Stimulated activated CD8-positive, alpha-beta memory T cell treated with anti-CD3 and anti-CD28 coated beads, Interleukin-4, amount 100 ng/mL, for 48 hours (primary cell): Measurements from ENCODE around the gene PPP3CA.

ENCODE experiments used
- DNase-seq: peaks from one replicate; pipeline ENCODE4 v3.0.0-alpha.2; 2020

The PPP3CA gene

DNA sequence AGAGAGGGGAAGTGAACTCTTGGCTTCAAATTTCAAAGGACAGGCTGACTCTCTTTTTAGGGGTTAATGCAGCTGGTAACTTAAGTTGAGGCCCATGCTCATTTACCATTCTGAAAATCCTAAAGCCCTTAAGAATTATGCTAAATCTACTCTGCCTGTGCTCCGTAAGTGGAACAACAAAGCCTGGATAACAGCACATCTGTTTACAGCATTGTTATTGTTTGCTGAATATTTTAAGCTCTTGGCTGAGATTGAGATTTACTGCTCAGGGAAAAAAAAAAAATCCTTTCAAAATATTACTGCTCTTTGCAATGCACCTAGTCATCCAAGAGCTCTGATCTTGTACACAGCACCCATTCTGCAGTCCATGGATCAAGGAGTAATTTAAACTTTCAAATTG, 17.7 kb downstream of the PPP3CA start:
- no peak for DNase-seq

DNA sequence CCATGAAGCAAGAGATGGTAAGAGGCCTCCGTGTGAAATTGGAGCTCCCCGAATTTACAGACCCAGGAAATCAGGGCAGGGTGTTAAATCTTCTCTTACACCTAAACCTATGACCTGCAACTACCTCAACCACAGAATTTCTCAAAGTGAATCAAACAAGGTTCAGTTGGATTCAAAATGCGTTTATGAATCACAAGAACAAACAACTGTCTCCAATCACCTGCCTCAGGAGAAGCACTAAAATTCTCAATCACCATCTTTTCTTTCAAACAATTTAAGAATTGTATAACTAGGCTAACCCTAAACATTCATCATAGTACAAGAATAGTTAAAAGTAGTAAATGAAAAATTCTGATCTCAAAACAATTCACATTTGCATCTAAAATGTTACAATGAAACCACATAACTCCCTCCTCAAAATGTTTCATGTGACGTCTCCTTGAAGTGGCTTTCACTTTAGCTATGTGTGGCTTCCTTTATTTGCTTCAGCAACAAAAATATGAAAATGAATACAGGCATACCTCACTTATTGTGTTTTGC, 19.2 kb downstream of the PPP3CA start:
- no peak for DNase-seq

DNA sequence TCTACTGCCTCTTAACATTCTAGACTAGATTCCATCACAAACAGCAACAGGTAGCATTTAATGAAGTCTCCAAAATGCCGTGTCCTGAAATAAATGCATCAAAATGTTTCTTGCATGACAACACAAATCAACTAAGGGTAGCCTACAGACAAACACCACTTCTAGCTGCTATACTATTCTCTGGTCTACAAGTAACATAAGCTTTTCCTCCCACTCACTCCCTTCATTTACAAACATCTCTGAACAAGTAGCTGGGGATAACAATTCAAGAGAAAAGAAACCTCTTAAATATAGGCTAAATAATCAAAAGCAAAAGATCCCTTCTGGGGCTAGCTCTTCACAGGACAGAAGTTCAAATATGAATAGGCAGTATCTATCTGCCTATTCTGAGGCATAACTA, 20.8 kb downstream of the PPP3CA start:
- no peak for DNase-seq

DNA sequence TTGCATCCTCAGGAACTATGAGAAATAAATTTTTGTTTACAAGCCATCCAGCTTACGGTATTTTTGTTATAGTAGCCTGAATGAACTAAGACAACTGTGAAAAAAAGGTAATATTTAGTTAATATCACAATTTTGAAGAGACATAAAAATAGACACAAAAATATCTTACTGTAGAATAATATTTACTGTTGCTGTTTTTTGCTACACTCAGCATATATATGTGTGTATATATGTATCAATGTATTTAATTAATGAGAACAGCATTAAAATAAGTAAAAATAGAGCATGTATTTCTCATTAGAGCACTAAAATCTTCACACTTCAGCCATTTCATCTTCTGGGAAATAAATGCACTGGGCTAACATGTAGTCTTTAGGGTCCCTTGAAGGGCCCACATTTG, 24.6 kb downstream of the PPP3CA start:
- DNase-seq = no peak

DNA sequence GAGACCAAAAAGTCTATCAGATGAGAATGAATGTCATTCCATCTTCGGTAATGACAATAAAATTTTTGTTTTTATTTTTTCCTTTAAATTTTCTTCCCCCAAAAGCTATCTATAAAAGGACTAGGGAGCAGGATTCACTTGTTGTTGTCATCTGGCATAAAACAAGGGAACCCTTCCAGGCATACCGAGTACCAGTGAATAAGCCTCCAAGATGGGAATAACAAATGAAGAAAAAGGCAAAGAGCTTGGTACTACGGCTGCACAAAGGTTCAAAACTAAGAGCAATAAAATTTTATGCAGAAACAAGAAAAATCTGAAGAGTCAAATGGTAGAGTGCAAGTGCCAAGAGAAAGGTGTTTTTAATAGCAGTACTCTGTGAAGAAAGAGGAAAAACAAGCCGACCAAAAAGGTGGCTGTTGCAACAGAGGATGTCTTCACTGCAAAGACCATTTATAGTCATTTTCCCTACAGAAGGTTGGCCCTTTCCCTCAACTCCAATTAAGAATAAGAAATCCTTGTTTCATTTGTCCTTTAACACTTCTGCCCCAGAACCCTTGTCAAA, 25.8 kb downstream of the PPP3CA start:
- no peak for DNase-seq

DNA sequence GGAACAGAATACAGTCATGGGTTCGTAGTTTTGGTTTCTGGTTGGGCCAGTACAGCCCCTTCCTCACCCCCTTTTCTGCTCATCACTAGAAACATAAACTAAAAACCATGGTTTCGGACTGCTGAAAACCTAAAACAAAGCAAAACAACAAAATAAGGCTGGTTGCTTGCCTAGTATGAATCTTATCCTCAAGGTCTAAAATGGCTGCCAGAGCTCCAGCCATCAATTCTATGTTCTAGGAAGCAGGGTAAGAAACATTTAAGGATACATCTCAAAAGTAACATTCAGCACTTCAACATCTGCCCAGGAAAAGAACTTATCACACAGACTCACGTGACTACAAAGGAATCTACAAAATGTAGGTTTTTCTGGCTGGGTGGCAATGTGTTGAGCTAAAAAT, 31.5 kb downstream of the PPP3CA start:
- DNase-seq = no peak

DNA sequence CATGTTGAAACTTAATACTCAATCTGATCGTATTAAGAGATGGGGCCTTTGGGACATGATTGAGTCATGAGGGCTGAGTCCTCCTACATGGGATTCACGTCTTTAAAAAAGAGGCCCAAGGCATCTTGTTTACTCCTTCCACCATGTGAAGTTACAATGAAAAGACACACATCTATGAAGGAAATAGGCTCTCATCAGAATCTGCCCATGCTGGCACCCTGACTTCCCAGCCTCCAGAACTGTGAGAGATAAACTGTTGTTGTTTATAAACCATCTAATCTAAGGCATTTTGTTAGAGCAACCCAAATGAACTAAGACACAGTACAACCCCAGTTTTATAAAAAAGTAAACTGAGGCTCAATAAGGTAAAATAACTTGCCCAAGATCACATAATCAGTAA, 32.3 kb downstream of the PPP3CA start:
- DNase-seq = no peak

DNA sequence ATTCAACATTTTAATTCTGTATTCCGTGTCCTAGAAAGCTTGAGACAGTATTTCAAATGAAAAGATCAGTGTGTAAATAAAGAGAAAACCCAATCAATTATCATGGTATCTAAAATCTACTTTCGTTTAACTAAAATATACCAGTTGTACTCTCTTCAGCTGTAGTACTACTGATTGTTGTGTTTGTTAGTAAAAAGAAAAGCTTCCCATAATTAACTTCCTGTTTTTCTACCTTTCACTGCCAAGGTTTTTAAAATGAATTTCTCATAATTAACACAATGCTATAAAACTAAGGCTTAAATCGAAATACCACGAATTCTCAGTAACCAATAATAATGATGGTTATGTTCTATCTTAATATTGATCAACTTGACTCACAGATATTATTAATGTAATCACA, 37.4 kb downstream of the PPP3CA start:
- DNase-seq = no peak

DNA sequence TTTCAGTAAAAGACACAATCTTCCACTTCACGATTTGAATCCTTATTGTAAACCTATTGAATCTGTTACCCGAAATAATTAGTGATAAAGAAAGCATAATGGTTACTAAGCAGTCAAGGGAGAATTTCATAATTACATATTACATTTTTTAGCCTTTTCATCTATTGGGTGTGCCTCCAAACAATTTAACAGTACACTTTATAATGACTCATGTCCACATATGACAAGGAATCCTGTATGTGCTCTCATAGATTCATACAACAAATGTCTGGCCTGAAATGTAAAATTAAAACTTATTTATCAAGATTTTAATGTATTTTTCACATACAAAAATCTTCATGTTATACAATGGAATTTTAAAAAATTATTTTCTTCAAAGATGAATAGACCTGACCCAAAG, 39.4 kb downstream of the PPP3CA start:
- DNase-seq = no peak

DNA sequence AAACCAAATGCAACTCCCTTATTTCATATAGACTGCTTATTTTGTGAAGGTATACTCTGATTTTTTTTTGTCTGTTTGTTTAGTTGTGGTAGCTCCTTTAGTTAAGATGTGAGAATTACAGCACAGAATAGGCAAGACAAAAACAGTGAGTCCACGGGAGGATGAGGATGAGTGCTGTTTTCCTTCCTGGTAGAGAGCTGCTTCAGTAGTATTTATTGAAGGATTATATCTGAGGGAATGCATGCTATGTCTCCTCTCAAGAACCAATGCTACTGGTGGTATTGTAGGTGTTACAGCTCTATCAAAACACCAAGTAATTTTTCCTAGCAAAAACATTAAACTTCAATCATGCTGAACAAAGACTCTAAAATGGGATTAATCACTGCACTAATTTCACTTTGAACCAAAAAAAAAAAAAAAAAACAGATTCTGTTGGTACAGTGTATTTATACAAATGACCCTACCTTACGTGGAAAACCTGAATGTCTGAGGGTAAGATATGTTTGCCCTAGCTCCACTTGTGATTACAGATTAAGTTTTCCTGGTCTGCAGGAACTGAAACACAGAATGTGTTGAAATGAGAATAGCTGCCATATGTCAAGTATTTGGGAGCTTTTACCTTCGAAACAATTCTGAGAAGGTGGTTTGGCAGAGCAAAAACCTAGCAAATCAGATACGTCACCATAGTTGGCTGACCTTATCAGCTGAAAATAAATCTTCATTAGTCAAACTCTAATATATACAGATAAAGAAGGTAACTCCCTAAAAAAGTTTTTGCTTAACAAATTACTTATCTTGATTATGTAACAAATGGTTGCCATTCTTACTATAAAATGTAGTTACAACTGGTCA, 40.3 kb downstream of the PPP3CA start:
- no peak for DNase-seq

DNA sequence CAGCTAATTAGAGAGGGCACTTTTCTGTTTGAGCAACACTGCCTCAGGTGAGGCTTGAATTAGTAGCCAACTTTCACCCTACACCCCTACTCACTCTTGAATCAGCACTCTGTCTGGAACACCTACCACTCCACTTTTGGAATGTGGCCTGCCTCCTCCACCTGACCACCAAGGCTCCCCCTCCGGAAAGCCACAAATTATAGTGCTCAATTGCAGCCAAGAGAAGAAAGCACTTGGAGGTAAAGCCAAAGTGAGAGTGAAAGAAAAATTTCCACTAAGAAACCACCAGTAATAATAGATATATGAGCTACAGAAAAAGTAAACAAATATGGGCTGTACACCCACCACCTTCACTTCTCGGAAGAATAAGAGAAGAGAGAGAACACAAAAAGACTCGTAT, 41.1 kb downstream of the PPP3CA start:
- DNase-seq = no peak

DNA sequence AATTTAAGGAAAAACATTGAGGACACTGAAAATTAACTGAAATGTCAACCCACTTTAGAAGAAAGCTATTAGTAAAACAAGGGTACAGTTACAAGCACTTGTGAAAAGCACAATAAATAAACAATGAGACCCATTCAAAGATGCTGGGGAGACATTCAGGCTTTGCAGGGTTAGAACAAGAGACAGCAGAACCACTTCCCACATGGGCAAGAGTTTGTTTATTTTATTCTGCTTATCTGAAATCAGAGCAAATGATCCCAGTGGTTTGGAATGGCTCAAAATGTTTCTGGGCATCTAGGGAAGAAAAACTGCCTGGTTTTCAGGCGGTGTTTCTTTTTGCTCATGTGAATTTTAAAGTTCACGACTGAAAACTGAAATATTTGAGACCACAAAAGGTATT, 42.4 kb downstream of the PPP3CA start:
- DNase-seq = no peak

DNA sequence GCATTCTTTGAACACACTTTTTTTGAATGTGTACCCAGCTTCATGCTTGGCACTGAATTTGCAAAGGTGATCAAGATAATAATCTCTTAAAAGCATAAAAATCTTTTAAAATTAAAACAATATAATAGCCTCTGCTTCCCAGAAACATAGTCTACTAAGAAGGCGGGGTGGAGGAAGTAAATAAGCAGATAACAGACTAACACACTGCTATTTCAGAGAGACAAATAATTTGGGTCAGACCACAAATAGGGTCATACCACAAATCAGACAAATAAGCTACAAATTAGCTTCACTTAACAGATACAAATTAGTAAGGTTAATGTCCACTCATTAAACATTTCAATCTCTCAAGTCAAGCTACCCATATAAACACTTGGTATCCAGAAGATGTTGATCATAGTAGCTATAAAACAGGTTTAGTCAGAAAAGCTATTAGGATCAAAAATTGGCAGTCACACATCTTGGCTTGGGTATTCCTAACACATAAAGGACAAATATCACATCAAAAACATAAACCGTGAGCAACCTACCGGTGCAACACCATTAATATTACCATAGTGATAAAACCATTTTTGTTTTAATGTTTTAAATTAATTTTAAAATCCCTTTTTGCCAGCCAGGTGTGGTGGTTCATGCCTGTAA, 47.3 kb downstream of the PPP3CA start:
- no peak for DNase-seq

DNA sequence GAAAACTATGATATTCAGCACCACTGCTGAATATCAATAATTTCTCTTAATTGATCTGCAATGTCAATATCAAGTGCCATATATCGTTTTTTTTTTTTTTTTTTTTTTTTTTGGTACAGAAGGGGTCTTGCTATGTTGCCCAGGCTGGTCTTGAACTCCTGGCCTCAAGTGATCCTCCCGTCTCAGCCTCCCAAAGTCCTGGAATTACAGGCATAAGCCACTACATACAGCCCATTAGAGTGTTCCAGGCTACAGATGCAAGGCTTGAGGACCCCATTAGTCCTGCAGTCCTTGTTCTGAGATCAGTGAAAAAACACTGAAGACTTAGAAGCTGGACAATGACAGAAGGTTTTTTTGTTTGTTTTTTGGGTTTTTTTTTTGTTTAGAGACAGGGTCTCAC, 48.3 kb downstream of the PPP3CA start:
- no peak for DNase-seq

DNA sequence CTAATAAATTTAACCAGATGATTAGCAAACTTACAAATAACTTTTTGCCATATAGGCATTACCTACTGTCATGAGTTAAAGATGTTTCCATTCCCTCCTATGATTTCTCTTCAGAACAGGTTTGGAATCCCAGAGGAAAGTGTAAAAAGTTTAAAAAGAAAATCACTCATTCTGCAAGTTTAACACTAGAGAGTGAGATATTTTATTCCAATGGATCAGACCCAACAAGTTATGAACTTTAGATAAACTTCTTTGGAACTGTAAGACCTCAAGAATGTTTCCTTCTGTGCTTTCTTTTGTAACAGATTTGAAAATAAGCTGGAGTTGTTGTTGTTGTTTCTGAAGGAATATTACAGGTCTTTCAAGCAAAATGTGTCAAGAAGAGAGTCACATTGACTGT, 51.6 kb downstream of the PPP3CA start:
- no peak for DNase-seq

DNA sequence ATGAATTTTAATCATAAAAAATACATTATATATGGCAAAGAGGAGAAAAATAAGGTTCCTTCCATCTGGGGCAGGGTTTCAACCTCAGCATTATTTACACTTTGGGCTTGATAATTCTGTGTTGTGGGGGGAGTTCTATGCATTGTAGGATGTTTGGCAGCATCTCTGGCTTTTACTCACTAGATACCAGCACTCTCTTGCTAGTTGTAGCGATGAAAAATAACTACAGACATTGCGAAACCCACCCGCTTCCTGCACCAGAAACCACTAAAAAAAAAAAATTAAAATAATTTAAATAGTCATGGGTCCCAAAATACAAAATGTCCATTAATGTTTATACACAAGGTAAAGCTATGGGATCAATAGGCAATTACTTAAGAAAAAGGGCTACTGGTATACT, 52.7 kb downstream of the PPP3CA start:
- DNase-seq = no peak

DNA sequence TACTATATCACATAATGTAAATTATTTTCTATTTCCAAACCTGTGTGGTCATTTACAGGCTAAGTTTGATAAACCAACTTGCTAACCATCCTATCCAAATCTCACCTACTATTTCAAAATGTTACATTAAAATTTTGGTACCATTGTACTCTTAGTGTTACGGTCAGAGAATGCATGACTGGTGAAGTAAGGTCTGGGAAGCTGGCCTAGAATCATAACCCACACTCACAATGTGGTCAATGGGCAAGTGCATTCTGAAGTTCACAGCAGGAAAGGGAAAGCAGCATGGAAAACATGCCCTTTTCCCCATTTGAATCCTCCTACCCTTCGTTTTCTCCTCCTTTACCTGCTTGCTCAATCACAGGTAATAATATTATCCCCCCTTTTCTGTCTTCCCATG, 54.4 kb downstream of the PPP3CA start:
- no peak for DNase-seq

DNA sequence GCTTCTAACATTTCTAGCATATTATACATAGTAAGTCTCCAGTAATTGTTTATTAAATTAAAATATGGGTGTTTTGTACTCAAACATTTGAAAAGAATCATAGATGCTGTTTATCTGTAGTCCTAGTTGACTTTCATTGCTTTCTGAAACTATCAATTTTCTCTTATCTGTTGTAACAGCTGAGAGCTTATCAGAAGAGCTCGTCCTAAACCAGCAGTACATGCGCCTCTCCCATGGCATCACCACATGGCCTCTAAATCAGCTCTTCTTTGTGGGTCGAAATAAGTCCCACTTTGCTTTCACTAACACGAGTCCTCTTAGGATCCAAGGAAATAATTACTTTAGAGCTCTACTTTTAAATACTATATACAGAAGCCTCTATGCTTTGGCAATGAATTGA, 55.1 kb downstream of the PPP3CA start:
- no peak for DNase-seq

DNA sequence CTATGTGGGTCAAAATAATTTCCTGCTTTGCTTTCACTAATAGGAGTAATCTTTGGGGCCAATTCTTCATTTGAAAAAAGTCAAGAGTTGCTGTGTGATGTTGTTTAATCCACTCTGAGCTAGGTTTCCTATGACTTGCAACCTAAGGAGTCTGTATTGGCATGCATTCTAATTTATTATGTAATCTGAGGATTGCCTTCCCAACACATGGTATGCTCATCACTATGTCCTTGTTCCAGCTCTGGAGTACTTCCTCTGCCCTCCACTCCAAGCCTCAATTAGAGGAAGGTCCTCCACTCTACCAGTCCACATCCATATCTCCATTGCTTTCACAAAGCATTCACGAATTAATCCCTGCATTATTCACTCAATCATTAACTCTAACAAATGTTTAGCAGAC, 56.1 kb downstream of the PPP3CA start:
- no peak for DNase-seq

DNA sequence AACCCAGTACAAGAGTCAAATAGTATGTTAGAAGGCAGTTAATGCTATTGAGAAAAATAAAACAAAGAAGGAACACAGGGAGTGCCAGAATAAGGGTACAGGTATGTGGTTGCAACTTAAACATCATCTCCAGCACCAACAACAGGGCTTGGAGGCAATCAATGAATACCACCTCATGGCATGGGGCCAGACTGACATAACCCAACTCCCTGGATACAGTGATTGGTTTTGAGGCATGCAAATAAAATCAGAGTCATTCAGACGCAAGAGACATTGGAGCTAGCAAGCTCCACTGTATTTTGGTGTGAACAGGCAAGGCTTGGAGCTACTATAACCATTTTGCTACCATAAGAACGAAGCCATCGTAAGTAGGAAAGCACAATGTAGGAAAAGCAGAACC, 56.7 kb downstream of the PPP3CA start:
- no peak for DNase-seq

DNA sequence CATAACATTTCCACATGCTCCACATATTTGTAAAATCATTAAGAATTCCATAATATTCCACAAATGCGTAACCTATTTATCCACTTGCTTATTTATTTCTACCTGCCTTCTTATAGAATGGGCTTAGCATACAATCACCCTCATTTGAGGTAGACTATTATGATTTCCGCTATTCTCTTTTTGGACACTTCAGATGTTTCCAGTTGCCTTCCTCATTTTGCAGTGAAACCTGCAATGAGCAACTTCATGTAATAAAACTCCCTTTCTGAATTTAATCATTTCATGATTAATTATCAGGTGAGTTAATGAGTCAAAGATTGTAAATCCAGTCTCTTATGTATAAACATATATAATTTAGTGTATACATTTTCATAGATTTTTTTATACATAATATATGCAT, 58.0 kb downstream of the PPP3CA start:
- no peak for DNase-seq

DNA sequence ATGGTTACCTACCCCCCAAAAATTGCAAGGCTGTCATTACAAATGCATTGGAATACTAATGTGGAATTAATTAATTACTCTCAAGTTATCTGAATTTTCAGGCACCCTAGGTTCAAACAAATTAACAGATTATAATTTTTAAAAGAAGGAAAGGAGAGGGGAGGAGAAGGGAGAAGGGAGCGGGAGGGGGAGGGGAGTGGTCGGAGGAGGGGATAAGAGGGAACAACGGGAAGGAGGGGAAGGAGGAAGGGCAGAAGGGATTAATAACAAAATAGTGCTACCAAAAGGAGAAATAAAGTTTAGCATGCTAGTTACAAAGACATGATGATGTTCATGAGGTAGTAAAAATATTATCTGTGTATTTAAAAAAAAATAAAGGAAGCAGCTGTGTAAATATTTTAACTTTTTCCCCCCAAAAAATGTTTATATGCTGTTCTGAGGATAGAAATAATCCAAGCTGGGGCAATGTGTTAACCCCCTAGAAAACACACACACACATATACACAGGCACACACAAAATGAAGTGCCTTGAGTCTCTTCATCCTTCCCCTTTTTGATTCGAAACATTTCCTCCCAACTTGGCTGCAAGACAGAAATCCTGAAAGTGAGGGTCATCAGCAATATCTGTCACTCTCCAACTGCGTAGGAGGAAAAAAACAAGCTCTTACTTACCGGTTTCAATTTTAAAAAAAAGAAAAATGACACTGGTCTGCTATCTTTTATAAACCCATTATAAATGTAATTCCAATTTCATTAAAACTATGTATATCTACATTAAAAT, 58.8 kb downstream of the PPP3CA start:
- no peak for DNase-seq

DNA sequence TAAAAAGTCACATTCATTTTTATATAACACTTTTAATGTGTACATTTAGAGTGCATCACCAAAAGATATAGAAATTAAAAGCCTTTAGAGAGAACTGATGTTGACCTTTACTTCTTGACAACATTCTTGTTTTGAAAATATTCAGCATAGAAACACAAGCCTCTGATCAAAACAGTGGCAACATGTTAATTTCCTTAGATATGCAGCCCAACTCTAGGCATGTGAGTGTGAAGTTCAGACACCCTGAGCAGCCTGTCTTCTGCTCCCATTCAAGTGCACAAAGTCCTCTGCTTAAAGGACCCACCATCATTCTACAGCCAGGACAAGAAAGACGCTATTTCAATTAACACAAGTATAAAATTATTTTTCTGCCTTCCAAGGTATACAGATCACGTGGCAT, 60.0 kb downstream of the PPP3CA start:
- no peak for DNase-seq
